HG02870 (cell line): ENCODE measurements around the gene LCE2A.

Source experiments
- ATAC-seq: cut with Tn5 transposase; IDR thresholded peaks from one replicate; pipeline ENCODE4 v1.9.1; 2021; ENCODE audit warnings: mild to moderate bottlenecking, moderate library complexity; ENCODE audit not compliant: unreplicated experiment

Gene LCE2A

DNA sequence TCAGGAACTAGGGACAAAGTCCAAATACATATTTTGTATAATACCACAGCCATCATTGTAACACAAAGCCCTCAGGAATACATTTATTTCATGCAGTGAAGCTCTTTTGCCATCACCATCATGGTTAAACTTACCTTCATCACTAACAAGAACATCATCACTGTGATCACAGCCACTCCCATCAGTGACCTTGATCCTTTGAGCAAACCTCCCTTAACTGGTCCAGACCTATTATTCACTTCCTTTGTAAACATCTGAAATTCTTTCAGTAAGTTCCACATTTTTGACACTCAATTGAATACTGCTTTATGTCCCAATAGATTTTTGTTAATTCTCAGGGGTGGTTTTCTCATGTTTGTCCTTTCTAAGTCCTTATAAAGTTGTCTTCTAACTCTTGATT is 43.5 kb downstream of the LCE2A start:
- ATAC-seq = no peak

DNA sequence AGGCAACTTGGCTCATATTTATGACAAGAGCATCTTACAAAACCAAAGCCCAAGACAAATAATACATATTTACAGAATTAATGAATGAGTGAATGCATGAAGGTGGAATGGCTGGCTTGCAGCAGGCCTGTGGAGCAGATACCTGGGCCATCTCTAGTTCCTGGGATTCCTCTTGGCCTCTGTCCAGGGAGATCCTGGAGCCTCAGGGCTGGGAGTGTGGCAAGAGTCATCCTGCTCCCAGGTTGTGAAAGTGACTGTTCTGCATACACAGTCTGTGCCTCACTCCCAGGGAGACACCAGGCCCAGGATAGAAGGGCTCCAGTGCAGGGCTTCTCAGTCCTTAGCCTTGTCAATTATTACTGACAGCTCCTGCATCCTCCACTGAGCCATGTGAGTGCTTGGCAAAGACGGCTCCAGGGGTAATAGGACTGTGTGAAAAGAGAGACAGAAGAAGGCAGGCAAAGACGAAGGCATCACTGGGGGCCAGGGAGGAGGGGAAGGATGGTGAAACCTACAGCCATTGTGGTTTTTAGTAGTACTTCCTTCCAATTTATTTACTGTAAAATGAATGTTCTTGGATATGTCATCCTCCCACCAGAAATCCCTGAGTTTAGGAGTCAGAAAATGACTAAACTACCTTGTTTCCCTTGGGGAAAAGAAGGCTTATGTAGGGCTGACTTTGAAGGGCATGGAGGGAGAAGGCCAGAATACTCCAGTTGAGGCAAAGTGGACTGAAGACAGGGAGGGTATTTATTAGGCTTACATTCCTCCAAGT is 45.4 kb downstream of the LCE2A start:
- no peak for ATAC-seq

DNA sequence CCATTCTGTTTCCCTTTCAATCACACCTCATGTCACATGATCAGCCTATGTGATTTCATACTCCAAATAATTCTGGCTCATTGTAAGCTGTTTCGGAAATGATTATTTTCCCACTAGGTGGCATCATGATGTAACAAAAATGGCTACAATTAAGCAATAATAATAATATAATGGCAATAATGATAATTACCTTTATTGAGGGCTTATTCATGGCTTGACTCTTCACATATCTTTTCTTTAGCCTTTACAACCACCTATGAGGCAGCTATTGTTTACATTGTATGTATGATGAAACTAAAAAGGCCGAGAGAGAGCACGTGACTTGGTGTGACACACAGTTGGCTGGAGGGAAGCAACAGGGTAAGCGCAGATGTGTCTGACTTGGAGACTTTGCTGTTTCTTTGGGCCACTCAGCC is 47.2 kb downstream of the LCE2A start:
- no peak for ATAC-seq

DNA sequence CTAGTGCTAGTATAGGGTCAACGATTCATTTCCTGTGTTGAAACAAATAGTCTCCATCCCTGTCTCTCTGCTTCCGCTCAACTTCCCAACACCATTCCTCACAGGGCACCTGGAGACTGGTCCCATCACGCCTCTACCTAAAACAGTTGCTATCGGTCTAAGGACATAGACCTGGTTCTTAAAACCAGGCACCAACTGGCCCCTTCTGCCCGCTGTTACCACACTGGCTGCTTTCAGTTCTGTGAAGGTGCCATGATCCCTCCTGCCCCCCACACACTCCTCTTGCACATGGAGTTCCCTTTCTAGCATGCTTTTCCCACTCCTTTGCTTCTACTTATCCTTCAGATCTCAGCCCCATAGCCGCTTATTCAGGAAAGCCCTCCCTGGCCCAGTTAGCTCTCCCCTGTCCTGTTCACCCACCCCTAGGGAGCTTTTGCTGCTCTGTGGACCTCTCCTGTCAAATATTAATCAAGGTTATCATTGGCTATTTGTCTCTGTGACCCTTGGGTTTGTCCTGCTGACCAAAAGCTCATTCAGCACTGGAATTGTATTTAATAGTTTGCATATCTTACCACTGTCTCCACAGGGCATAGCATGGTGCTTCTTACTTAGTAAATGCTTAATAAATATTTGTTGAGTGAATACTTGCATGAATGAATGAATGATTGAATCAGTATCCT is 47.8 kb downstream of the LCE2A start:
- no peak for ATAC-seq

DNA sequence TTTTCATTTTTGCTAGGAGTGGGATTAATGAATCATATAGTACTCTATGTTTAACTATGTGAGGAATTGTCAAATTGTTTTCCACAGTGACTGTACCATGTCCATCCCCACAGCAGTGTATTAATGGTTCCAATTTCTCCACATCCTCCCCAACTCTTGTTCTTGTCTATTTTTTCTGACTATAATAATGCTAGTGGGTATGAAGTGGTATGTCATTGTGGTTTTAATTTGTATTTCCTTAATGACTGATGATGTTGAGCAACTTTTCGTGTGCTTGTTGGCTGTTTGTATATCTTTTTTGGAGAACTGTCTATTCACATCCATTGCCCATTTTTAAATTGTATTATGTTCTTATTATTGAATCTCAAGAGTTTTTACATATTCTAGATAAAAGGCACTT is 49.7 kb downstream of the LCE2A start:
- ATAC-seq = no peak
